Type B pancreatic cell (in vitro differentiated cells): ENCODE results near the gene CTSL. TPM values are rescaled to one million over a fixed set of nuclear protein-coding genes. Genes with fewer than 3 reads are reported as not detected.

Experiments used
- DNase-seq: peaks from one replicate; pipeline ENCODE4 v3.0.0; 2021; ENCODE audit warnings: mixed read lengths; ENCODE audit not compliant: unreplicated experiment; ENCODE audit errors: extremely low spot score
- H3K27ac Mint-ChIP-seq: 2 replicates; pipeline ENCODE4 v1.8.0; 2021; ENCODE audit warnings: mild to moderate bottlenecking, mixed read lengths
- H3K27me3 Mint-ChIP-seq: 2 replicates; pipeline ENCODE4 v1.8.0; 2021; ENCODE audit warnings: mixed read lengths
- H3K36me3 Mint-ChIP-seq: 2 replicates; pipeline ENCODE4 v1.8.0; 2021; ENCODE audit warnings: mixed read lengths
- H3K4me1 Mint-ChIP-seq: one replicate; pipeline ENCODE4 v1.8.0; 2021; ENCODE audit warnings: mixed read lengths; ENCODE audit not compliant: unreplicated experiment
- H3K4me3 Mint-ChIP-seq: 2 replicates; pipeline ENCODE4 v1.8.0; 2021; ENCODE audit warnings: mild to moderate bottlenecking, mixed read lengths
- H3K9me3 Mint-ChIP-seq: 2 replicates; pipeline ENCODE4 v1.8.0; 2021; ENCODE audit warnings: mixed read lengths
- total RNA-seq: library from RNA; stranded (reverse); gene quantifications from 2 replicates; pipeline ENCODE4 v1.2.1, GENCODE V29; 2021; ENCODE audit warnings: low replicate concordance
- TF ChIP-seq, protein P1 (sequence below): fragments of 200-600 bp; sonication (generic); conservative IDR thresholded peaks from 2 replicates; pipeline ENCODE4 v1.5.0; 2021; ENCODE audit warnings: antibody characterized with exemption, mild to moderate bottlenecking

CTSL gene
- total RNA-seq, 1 donor from 2014 or later, result 85.7 TPM

DNA sequence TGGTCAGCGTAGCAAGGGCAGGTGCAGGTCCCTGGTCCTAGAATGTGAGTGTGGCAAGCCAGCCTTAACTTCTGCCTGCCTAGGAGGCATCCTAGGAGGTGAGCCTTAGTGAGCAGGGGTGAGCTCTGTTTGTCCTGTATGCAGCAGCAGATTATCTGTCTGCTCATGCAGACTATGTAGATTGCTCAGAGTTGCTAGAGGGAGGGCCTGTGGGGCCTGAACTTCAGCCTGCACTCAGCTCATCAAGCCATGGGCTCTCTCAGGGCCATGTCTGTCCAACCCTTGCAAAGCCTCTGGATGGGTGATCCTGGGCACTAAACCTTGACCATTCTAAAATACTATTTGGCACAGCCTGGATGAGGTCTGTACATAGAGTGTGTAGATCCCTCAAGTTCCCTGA lies 8.5 kb upstream of the CTSL start:
- no peaks in the 10 kb centered on the region for H3K9me3 Mint-ChIP-seq
- H3K36me3 Mint-ChIP-seq, result peaks cover 5% of the 10 kb centered on the region
- H3K27ac Mint-ChIP-seq, result no peak overlapping the region
- TF ChIP-seq, protein P1, sequence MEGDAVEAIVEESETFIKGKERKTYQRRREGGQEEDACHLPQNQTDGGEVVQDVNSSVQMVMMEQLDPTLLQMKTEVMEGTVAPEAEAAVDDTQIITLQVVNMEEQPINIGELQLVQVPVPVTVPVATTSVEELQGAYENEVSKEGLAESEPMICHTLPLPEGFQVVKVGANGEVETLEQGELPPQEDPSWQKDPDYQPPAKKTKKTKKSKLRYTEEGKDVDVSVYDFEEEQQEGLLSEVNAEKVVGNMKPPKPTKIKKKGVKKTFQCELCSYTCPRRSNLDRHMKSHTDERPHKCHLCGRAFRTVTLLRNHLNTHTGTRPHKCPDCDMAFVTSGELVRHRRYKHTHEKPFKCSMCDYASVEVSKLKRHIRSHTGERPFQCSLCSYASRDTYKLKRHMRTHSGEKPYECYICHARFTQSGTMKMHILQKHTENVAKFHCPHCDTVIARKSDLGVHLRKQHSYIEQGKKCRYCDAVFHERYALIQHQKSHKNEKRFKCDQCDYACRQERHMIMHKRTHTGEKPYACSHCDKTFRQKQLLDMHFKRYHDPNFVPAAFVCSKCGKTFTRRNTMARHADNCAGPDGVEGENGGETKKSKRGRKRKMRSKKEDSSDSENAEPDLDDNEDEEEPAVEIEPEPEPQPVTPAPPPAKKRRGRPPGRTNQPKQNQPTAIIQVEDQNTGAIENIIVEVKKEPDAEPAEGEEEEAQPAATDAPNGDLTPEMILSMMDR, result no peak
- H3K4me1 Mint-ChIP-seq, result peaks cover 24% of the 10 kb centered on the region
- no peak overlapping the region for H3K4me3 Mint-ChIP-seq
- H3K27me3 Mint-ChIP-seq, result no peaks in the 10 kb centered on the region
- no peak for DNase-seq

DNA sequence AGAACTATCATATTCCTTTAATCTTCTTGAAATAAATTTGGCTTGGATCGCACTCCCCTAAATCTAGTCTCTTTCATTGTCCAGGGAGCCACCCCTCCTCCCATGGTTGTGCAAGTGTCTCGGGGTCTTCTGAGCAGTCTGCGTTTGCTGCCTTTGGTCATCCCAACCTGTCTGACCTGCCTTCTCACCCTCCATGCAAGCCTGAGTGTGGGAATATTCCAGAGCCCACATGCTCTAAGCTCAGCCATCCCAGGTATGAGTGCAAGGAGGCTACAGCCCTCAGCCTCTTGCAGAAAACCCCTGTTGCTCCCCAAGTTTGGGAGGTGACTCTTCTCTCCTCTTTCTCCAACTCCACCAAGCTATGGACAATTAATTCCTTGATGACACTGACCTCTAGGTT lies 7.7 kb upstream of the CTSL start:
- no peak overlapping the region for H3K4me3 Mint-ChIP-seq
- no peak for DNase-seq
- TF ChIP-seq, protein P1, result no peak
- no peaks in the 10 kb centered on the region for H3K9me3 Mint-ChIP-seq
- no peaks in the 10 kb centered on the region for H3K27me3 Mint-ChIP-seq
- peaks cover 18% of the 10 kb centered on the region for H3K4me1 Mint-ChIP-seq
- no peaks in the 10 kb centered on the region for H3K36me3 Mint-ChIP-seq
- H3K27ac Mint-ChIP-seq, result no peak overlapping the region

DNA sequence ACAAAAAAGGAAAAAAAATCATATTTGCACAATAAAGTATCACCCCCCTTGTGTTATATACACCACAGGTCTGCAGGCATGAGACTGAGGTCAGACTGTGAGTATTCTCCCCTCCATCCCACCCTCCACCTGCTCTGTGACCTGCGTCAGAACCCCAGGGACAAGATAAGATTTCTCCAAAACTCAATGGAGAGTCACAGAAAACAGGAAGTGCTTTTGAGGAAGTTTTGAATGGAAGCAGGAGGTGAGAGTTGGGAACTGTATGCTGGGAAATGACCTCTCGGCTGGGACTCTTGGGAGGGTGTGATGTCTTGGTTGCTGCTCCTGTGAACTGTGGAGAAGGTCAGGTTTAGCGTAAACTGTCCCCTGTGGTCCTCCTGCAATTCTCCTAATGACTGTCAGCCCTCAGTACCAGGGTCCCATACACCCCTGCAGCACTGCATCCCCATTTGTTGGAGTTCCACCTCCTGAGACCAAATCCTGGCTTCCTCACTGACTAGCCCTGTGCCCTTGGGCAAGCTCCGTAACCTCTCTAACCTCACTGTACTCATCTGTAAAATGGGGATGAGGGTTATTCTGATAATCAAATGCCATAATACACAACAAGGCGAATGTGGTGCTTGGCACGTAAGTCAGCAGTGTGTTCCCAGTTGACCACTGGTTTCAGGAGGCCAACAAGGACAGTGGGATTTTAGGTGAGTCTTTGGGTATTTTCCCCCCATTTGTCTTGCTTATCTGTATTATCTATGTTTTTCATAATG lies 6.9 kb upstream of the CTSL start:
- no peak overlapping the region for H3K27ac Mint-ChIP-seq
- TF ChIP-seq, protein P1, result no peak
- H3K9me3 Mint-ChIP-seq, result no peaks in the 10 kb centered on the region
- peaks cover 11% of the 10 kb centered on the region for H3K4me1 Mint-ChIP-seq
- DNase-seq, result no peak
- no peaks in the 10 kb centered on the region for H3K27me3 Mint-ChIP-seq
- H3K4me3 Mint-ChIP-seq, result no peak overlapping the region
- no peaks in the 10 kb centered on the region for H3K36me3 Mint-ChIP-seq

DNA sequence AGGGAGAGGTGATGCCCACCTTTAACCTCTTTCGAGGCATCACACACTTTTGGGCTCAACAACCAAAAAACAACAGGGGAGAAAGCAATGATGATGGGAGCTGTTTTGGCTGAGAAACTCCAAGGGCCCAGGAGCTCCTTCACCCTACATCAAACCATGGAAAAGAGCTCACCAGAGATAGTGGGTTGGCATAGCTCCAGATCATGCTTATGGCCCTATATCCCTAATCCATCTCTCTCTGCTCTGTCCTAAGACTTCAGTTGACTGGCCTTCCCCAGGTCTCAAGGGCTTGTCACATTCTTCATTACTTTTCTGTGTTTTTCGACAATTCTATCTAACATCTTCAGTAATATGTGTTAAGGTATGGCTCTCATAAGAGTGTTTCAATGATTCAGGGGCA lies 5.7 kb upstream of the CTSL start:
- H3K4me1 Mint-ChIP-seq, result peaks cover 6% of the 10 kb centered on the region
- TF ChIP-seq, protein P1, result no peak
- no peaks in the 10 kb centered on the region for H3K27me3 Mint-ChIP-seq
- H3K36me3 Mint-ChIP-seq, result no peaks in the 10 kb centered on the region
- H3K27ac Mint-ChIP-seq, result no peak overlapping the region
- no peaks in the 10 kb centered on the region for H3K9me3 Mint-ChIP-seq
- no peak overlapping the region for H3K4me3 Mint-ChIP-seq
- DNase-seq, result no peak

DNA sequence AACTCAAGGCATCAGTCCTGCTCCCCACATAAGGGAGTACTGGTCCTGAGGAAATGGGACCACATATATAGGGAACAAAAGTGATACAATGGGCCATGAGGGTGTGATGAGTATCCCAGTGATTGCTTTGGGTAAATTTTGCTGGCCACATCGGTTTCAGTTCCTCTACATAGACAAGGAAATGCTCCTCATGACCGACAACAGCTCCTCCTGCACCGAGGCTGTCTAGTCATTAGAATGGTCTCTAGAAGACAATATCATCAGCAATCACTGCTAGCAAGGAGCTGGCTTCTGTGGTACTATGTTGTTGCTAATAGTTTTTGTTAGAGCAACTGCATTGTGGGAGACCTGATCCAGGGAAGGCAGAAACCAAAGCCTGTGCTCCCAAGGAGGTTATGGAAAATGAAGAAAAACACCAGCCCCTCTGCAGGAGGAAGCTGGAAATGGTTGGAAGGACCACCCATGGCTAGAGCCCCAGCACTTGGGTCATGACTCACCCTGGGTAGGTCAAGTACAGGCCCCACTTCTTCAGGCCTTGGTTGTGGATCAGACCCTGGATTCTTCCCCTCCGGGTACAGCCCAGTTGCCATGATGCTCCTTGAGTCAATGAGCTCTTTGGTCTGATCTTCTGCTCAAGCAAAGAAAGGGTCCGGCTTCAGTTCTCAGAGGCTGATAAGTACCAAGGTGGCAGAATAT lies 3.4 kb upstream of the CTSL start:
- H3K36me3 Mint-ChIP-seq, result no peaks in the 10 kb centered on the region
- H3K4me3 Mint-ChIP-seq, result no peak overlapping the region
- H3K27ac Mint-ChIP-seq, result no peak overlapping the region

More for the DNA sequence above, 3.4 kb upstream of the CTSL start:
- Mint-ChIP-seq H3K9me3 (no peaks in the 10 kb centered on the region), H3K27me3 (no peaks in the 10 kb centered on the region), H3K4me1 (no peaks in the 10 kb centered on the region)
- no peak for DNase-seq
- TF ChIP-seq, protein P1, result no peak
